IMR-90 (cell line): ENCODE results near the gene SNED1. TPM values are rescaled to one million over a fixed set of nuclear protein-coding genes. Genes with fewer than 3 reads are reported as not detected.

Source experiments
- ATAC-seq: fragments of 200-7000 bp; cut with Tn5 transposase; 2 replicates; pipeline ENCODE4 v1.9.1; 2020; ENCODE audit warnings: low read depth, mild to moderate bottlenecking, moderate library complexity
- BruUV-seq: library from RNA; stranded (reverse); fragments of 400-500 nt; replicated peaks from 2 replicates; lab custom pipeline; 2021; lab: Mats Ljungman, UMichigan
- CTCF ChIA-PET: fragments of 300-600 bp; formaldehyde crosslinking; extraction: SDS; loops from one replicate; lab custom pipeline; 2021; ENCODE audit warnings: antibody characterized with exemption; lab: Yijun Ruan, JAX
- POLR2A ChIA-PET: fragments of 300-600 bp; sonication (Branson Sonifier 250); formaldehyde crosslinking; loops from one replicate; lab custom pipeline; 2022; ENCODE audit warnings: antibody characterized with exemption; ENCODE audit not compliant: unreplicated experiment; lab: Charles Lee
- DNase-seq: peaks from one replicate; pipeline ENCODE4 v3.0.0; 2013
- H2AFZ ChIP-seq: replicated peaks from 2 replicates; pipeline ENCODE3; 2013; ENCODE audit warnings: low read length, mild to moderate bottlenecking; ENCODE audit not compliant: poor library complexity
- H2AK5ac ChIP-seq: 2 replicates; pipeline ENCODE4 v1.6.1; 2013; ENCODE audit warnings: low read depth, low read length, inconsistent platforms
- H2AK9ac ChIP-seq: replicated peaks from 2 replicates; pipeline ENCODE3; 2013; ENCODE audit warnings: mild to moderate bottlenecking, low read depth, low read length, moderate library complexity; ENCODE audit not compliant: poor library complexity
- H2BK120ac ChIP-seq: 2 replicates; pipeline ENCODE4 v1.6.1; 2013; ENCODE audit warnings: low read depth, low read length, inconsistent platforms
- H2BK15ac ChIP-seq: 3 replicates; pipeline ENCODE4 v1.6.1; 2013; ENCODE audit warnings: low read depth, low read length, inconsistent platforms
- H2BK20ac ChIP-seq: 2 replicates; pipeline ENCODE4 v1.6.1; 2013; ENCODE audit warnings: low read depth, mild to moderate bottlenecking, inconsistent platforms, low read length, moderate library complexity
- H2BK5ac ChIP-seq: 2 replicates; pipeline ENCODE4 v1.6.1; 2013; ENCODE audit warnings: mild to moderate bottlenecking, low read depth, low read length, inconsistent platforms; ENCODE audit not compliant: poor library complexity, severe bottlenecking
- H3K14ac ChIP-seq: replicated peaks from 2 replicates; pipeline ENCODE4 v1.6.1; 2013; ENCODE audit warnings: low read depth, low read length, inconsistent platforms
- H3K18ac ChIP-seq: 2 replicates; pipeline ENCODE4 v1.6.1; 2013; ENCODE audit warnings: low read depth, low read length, control low read depth
- H3K23ac ChIP-seq: 2 replicates; pipeline ENCODE4 v1.6.1; 2013; ENCODE audit warnings: low read depth, low read length, inconsistent platforms
- H3K27ac ChIP-seq: 2 replicates; pipeline ENCODE4 v1.5.1; 2013; ENCODE audit warnings: mild to moderate bottlenecking, control low read depth, low read length; ENCODE audit not compliant: insufficient read depth
- H3K27me3 ChIP-seq: 2 replicates; pipeline ENCODE4 v1.6.1; 2013; ENCODE audit warnings: low read length; ENCODE audit not compliant: control insufficient read depth, insufficient read depth
- H3K36me3 ChIP-seq: 2 replicates; pipeline ENCODE4 v1.6.1; 2013; ENCODE audit warnings: low read length, mixed read lengths; ENCODE audit not compliant: control insufficient read depth, insufficient read depth
- H3K4ac ChIP-seq: 2 replicates; pipeline ENCODE4 v1.6.1; 2013; ENCODE audit warnings: low read depth, low read length, inconsistent platforms
- H3K4me1 ChIP-seq: 2 replicates; pipeline ENCODE4 v1.6.1; 2013; ENCODE audit warnings: low read length, mixed read lengths; ENCODE audit not compliant: control insufficient read depth, insufficient read depth
- H3K4me2 ChIP-seq: 2 replicates; pipeline ENCODE4 v1.6.1; 2013; ENCODE audit warnings: low read depth, mild to moderate bottlenecking, control low read depth, low read length, moderate library complexity
- H3K4me3 ChIP-seq: 2 replicates; pipeline ENCODE4 v1.5.1; 2013; ENCODE audit warnings: low read depth, mild to moderate bottlenecking, control low read depth, low read length, moderate library complexity; ENCODE audit not compliant: insufficient read depth
- H3K56ac ChIP-seq: 2 replicates; pipeline ENCODE4 v1.6.1; 2013; ENCODE audit warnings: low read length, inconsistent platforms; ENCODE audit not compliant: insufficient read depth; ENCODE audit errors: extremely low read depth
- H3K79me1 ChIP-seq, 2 experiments: 2 replicates each; pipeline ENCODE4 v1.6.1; 2013; ENCODE audit warnings: low read length in 2 of 2, inconsistent platforms in 1 of 2, low read depth in 1 of 2
- H3K9ac ChIP-seq: 2 replicates; pipeline ENCODE4 v1.6.1; 2013; ENCODE audit warnings: low read depth, low read length, control low read depth
- H3K9me1 ChIP-seq: 2 replicates; pipeline ENCODE4 v1.6.1; 2013; ENCODE audit warnings: low read length, inconsistent platforms; ENCODE audit not compliant: insufficient read depth
- H3K9me3 ChIP-seq: 2 replicates; pipeline ENCODE4 v1.6.1; 2013; ENCODE audit warnings: low read length; ENCODE audit not compliant: control insufficient read depth, insufficient read depth
- H4K20me1 ChIP-seq: 2 replicates; pipeline ENCODE4 v1.6.1; 2013; ENCODE audit warnings: low read length, inconsistent platforms; ENCODE audit not compliant: insufficient read depth
- H4K5ac ChIP-seq: 2 replicates; pipeline ENCODE4 v1.6.1; 2013; ENCODE audit warnings: mild to moderate bottlenecking, low read depth, low read length, control low read depth
- H4K8ac ChIP-seq, 2 experiments: 2 replicates each; pipeline ENCODE4 v1.6.1; 2013; ENCODE audit warnings: low read depth in 2 of 2, low read length in 2 of 2, control low read depth in 1 of 2, inconsistent platforms in 1 of 2
- H4K91ac ChIP-seq: 2 replicates; pipeline ENCODE4 v1.6.1; 2013; ENCODE audit warnings: low read depth, low read length, inconsistent platforms; ENCODE audit not compliant: insufficient read depth
- BHLHE40 ChIP-seq: fragments of 150-350 bp; IDR thresholded peaks from 2 replicates; pipeline ENCODE4 v1.6.1; 2016; ENCODE audit warnings: mild to moderate bottlenecking, low read depth, low read length
- CEBPB ChIP-seq: IDR thresholded peaks from 2 replicates; pipeline ENCODE4 v1.6.1; 2012; ENCODE audit warnings: low read depth, low read length, improper control_type of control experiment
- CHD1 ChIP-seq: IDR thresholded peaks from 2 replicates; pipeline ENCODE4 v1.6.1; 2012; ENCODE audit warnings: low read depth, low read length, improper control_type of control experiment
- FOS ChIP-seq: fragments of 150-350 bp; IDR thresholded peaks from 2 replicates; pipeline ENCODE4 v1.6.1; 2016; ENCODE audit warnings: low read depth, low read length
- MAFK ChIP-seq: IDR thresholded peaks from 2 replicates; pipeline ENCODE4 v1.6.1; 2012; ENCODE audit warnings: low read depth, low read length, improper control_type of control experiment
- MAZ ChIP-seq: IDR thresholded peaks from 2 replicates; pipeline ENCODE4 v1.6.1; 2012; ENCODE audit warnings: low read depth, mild to moderate bottlenecking, low read length, improper control_type of control experiment, moderate library complexity, borderline replicate concordance
- MXI1 ChIP-seq: IDR thresholded peaks from 2 replicates; pipeline ENCODE4 v1.6.1; 2012; ENCODE audit warnings: low read depth, mild to moderate bottlenecking, low read length, moderate library complexity, borderline replicate concordance
- NFE2L2 ChIP-seq: fragments of 150-350 bp; IDR thresholded peaks from 2 replicates; pipeline ENCODE4 v1.6.1; 2016; ENCODE audit warnings: low read depth, mild to moderate bottlenecking, low read length
- POLR2A ChIP-seq: IDR thresholded peaks from 2 replicates; pipeline ENCODE4 v1.6.1; 2012; ENCODE audit warnings: mild to moderate bottlenecking, low read depth, low read length
- RAD21 ChIP-seq: IDR thresholded peaks from 2 replicates; pipeline ENCODE4 v1.6.1; 2012; ENCODE audit warnings: low read length, improper control_type of control experiment
- RCOR1 ChIP-seq: IDR thresholded peaks from 2 replicates; pipeline ENCODE4 v1.6.1; 2012; ENCODE audit warnings: mild to moderate bottlenecking, low read length, improper control_type of control experiment; ENCODE audit not compliant: insufficient replicate concordance
- RFX5 ChIP-seq: IDR thresholded peaks from 2 replicates; pipeline ENCODE4 v1.8.0; 2012; ENCODE audit warnings: low read depth, mild to moderate bottlenecking, low read length, moderate library complexity
- SMC3 ChIP-seq: fragments of 150-350 bp; IDR thresholded peaks from 2 replicates; pipeline ENCODE4 v1.6.1; 2016; ENCODE audit warnings: low read depth, mild to moderate bottlenecking, antibody characterized with exemption, low read length, moderate library complexity
- WGBS, 2 experiments: methylation state at CpG; one replicate each; pipeline versions ENCODE4 v1.1.5 to v1.1.7; 2013; ENCODE audit warnings: missing lambda C conversion rate in 2 of 2; ENCODE audit not compliant: insufficient read length in 1 of 2; ENCODE audit errors: extremely low coverage in 2 of 2; 5-methylcytosine and 5-hydroxymethylcytosine counted together
- dilution Hi-C: fragments of 300-500 bp; cut with HindIII; formaldehyde crosslinking; loops from one replicate; pipeline ENCODE4 v1.14.3; 2018; ENCODE audit warnings: low sequenced_read_pairs; ENCODE audit not compliant: unreplicated experiment
- in situ Hi-C: fragments of 300-500 bp; cut with MboI; formaldehyde crosslinking; loops from 3 replicates; pipeline ENCODE4 v1.14.3; 2019; ENCODE audit warnings: low sequenced_read_pairs, inconsistent platforms, mixed read lengths
- intact Hi-C: fragments of 100-400 bp; cut with micrococcal nuclease; formaldehyde crosslinking; loops from 2 replicates; pipeline ENCODE4 v1.10.0; 2022
- polyA plus RNA-seq, 3 experiments: library from polyadenylated mRNA; depleted of rRNA; stranded (reverse); fragments of >200 nt; gene quantifications; 2 replicates each; pipeline ENCODE4 v1.2.3, GENCODE V29; 2012; ENCODE audit warnings: low replicate concordance in 1 of 3
- total RNA-seq: library from RNA; depleted of rRNA; stranded (reverse); fragments of >200 nt; gene quantifications from 2 replicates; pipeline ENCODE4 v1.2.3, GENCODE V29; 2012
- TF ChIP-seq, protein P1 (sequence below): fragments of 150-350 bp; IDR thresholded peaks from 2 replicates; pipeline ENCODE4 v1.6.1; 2017; ENCODE audit warnings: mild to moderate bottlenecking, antibody characterized with exemption, low read length, low read depth
- TF ChIP-seq, protein P2 (sequence below): conservative IDR thresholded peaks from 2 replicates; pipeline ENCODE4 v1.5.1; 2012; ENCODE audit warnings: mild to moderate bottlenecking, low read depth, low read length, improper control_type of control experiment
- TF ChIP-seq, protein P3 (sequence below): fragments of 150-350 bp; IDR thresholded peaks from 2 replicates; pipeline ENCODE4 v1.6.1; 2016; ENCODE audit warnings: low read depth, mild to moderate bottlenecking, low read length, moderate library complexity, borderline replicate concordance

SNED1 gene
- total and polyA plus RNA-seq, 2 of the 4 experiments (the other 2 are of a cell fraction) = 1.1 to 3.4 TPM

DNA sequence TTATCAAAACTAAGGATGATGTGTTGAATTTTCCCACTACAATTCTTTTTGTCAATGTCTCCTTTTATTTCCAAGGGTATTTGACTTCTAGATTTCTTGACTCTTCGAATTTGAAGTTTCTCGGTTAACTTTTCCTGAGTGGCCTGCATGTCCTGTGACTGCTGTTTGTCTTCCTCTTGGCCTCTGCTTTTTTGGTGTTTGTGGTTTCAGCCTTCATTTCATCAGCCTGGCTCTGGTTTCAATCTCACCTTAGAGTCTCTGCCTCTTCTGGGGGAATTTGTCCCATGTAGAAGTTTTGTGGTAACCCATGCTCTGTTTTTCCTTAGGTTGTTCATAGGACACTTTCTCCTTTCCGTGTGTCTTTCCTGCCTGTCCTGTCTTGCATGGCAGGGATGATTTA lies 28.3 kb upstream of the SNED1 start:
- Histone ChIP-seq H4K91ac (no peak overlapping the region), H4K5ac (no peak overlapping the region), H4K8ac (no peak overlapping the region), H3K79me1 (no peaks in the 10 kb centered on the region), H3K4me1 (peaks cover 2% of the 10 kb centered on the region; the same call in 1 of the 2 replicates), H3K14ac (no peak overlapping the region), H2AK5ac (no peak overlapping the region), H2BK5ac (no peak overlapping the region), H4K20me1 (no peaks in the 10 kb centered on the region), H3K27ac (no peak overlapping the region), H3K27me3 (peaks cover 13% of the 10 kb centered on the region), H3K4ac (no peak overlapping the region), H2BK15ac (no peak overlapping the region), H3K9ac (no peak overlapping the region), H3K4me2 (no peak overlapping the region), H2BK20ac (no peak overlapping the region), H3K9me3 (peaks cover 7% of the 10 kb centered on the region), H3K36me3 (no peaks in the 10 kb centered on the region), H3K23ac (no peak overlapping the region), H2AFZ (no peak overlapping the region), H2BK120ac (no peak overlapping the region), H2AK9ac (no peak overlapping the region), H3K9me1 (no peaks in the 10 kb centered on the region), H3K56ac (no peak overlapping the region), H3K18ac (no peak overlapping the region), H3K4me3 (no peak overlapping the region)
- dilution Hi-C loops = no loop called here
- TF ChIP-seq CHD1 (no peak), NFE2L2 (no peak), MAZ (no peak), RFX5 (no peak), RCOR1 (no peak), MXI1 (no peak), SMC3 (no peak), RAD21 (no peak), CEBPB (no peak), BHLHE40 (no peak), POLR2A (no peak), FOS (no peak), MAFK (no peak)
- TF ChIP-seq, protein P1, sequence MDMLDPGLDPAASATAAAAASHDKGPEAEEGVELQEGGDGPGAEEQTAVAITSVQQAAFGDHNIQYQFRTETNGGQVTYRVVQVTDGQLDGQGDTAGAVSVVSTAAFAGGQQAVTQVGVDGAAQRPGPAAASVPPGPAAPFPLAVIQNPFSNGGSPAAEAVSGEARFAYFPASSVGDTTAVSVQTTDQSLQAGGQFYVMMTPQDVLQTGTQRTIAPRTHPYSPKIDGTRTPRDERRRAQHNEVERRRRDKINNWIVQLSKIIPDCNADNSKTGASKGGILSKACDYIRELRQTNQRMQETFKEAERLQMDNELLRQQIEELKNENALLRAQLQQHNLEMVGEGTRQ = no peak
- TF ChIP-seq, protein P2, sequence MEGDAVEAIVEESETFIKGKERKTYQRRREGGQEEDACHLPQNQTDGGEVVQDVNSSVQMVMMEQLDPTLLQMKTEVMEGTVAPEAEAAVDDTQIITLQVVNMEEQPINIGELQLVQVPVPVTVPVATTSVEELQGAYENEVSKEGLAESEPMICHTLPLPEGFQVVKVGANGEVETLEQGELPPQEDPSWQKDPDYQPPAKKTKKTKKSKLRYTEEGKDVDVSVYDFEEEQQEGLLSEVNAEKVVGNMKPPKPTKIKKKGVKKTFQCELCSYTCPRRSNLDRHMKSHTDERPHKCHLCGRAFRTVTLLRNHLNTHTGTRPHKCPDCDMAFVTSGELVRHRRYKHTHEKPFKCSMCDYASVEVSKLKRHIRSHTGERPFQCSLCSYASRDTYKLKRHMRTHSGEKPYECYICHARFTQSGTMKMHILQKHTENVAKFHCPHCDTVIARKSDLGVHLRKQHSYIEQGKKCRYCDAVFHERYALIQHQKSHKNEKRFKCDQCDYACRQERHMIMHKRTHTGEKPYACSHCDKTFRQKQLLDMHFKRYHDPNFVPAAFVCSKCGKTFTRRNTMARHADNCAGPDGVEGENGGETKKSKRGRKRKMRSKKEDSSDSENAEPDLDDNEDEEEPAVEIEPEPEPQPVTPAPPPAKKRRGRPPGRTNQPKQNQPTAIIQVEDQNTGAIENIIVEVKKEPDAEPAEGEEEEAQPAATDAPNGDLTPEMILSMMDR = no peak
- TF ChIP-seq, protein P3, sequence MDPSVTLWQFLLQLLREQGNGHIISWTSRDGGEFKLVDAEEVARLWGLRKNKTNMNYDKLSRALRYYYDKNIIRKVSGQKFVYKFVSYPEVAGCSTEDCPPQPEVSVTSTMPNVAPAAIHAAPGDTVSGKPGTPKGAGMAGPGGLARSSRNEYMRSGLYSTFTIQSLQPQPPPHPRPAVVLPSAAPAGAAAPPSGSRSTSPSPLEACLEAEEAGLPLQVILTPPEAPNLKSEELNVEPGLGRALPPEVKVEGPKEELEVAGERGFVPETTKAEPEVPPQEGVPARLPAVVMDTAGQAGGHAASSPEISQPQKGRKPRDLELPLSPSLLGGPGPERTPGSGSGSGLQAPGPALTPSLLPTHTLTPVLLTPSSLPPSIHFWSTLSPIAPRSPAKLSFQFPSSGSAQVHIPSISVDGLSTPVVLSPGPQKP = no peak
- no peak for ATAC-seq
- ChIA-PET POLR2A (no interaction called here), CTCF (no interaction called here)
- WGBS, 2 experiments = no CpG with 5 or more reads among the region's 3 CpGs
- no TSS peak for BruUV-seq
- intact Hi-C loops = no loop called here
- DNase-seq = no peak
- in situ Hi-C loops = no loop called here
